Measurements from ENCODE around the gene AFP.

Gene AFP

DNA sequence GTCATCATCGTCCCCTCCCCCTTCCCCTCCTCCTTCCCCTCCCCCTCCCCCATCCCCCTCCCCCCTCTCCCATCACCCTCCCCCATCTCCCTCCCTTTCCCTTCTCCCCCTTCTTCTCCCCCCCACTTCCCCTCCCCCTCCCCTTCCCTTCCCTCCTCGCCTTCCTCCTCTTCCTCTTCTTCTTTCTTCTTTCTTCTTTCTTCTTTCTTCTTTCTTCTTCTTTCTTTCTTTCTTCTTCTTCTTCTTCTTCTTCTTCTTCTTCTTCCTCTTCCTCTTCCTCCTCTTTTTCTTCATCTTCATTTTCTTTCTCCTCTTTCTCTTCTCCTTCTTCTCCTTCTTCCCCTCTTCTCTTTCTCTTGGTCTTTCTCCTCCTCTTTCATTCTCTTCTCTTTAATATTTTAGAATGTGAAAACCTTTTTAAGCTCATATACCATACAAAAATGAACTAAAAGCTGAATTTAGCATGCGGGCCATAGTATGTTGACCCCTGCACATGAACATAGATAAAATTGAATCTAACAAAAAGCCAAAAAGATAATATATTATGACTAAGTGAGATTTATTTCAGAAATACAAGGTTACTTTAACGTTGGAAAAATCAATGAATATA is 25.0 kb downstream of the AFP start:
- Histone ChIP-seq H3K79me2 (ENCODE audit: control insufficient read depth, insufficient read depth, low read length, unreplicated experiment) (no peaks in the 10 kb centered on the region), H3K36me3 (ENCODE audit: insufficient read depth, low read length) (no peaks in the 10 kb centered on the region), H2AFZ (ENCODE audit: low read length, unreplicated experiment) (no peak overlapping the region), H3K27me3 (ENCODE audit: insufficient read depth, low read length) (no peaks in the 10 kb centered on the region), H3K4me1 (ENCODE audit: control insufficient read depth, insufficient read depth, low read length, unreplicated experiment) (no peaks in the 10 kb centered on the region), H3K27ac (ENCODE audit: low read depth, low read length) (no peak overlapping the region), H3K4me3 (ENCODE audit: low read depth, low read length) (no peak overlapping the region)

DNA sequence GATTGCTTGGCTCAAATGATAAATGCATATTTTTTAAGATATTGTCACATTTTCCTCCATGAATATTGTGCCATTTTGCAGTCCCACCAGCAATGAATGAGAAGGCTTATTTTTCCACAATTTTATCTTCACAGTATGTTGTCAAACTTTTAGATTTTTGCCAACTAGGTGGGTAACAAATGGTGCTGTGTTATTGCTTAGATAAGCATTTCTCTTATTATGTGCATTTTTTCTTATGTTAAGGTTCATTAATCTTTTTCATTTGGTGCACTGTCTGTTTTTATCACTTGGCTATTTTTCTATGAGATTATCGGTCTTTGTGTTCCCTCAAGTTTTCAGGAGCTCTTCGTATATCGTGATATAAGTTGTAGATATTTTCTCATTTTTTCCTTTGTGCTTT is 32.1 kb downstream of the AFP start:
- Histone ChIP-seq H3K27ac (ENCODE audit: low read depth, low read length) (no peak overlapping the region), H3K4me3 (ENCODE audit: low read depth, low read length) (no peak overlapping the region), H3K4me1 (ENCODE audit: control insufficient read depth, insufficient read depth, low read length, unreplicated experiment) (no peaks in the 10 kb centered on the region), H3K36me3 (ENCODE audit: insufficient read depth, low read length) (no peaks in the 10 kb centered on the region), H3K79me2 (ENCODE audit: control insufficient read depth, insufficient read depth, low read length, unreplicated experiment) (no peaks in the 10 kb centered on the region), H3K27me3 (ENCODE audit: insufficient read depth, low read length) (peaks cover 19% of the 10 kb centered on the region; the same call in 1 of the 2 replicates), H2AFZ (ENCODE audit: low read length, unreplicated experiment) (no peak overlapping the region)

DNA sequence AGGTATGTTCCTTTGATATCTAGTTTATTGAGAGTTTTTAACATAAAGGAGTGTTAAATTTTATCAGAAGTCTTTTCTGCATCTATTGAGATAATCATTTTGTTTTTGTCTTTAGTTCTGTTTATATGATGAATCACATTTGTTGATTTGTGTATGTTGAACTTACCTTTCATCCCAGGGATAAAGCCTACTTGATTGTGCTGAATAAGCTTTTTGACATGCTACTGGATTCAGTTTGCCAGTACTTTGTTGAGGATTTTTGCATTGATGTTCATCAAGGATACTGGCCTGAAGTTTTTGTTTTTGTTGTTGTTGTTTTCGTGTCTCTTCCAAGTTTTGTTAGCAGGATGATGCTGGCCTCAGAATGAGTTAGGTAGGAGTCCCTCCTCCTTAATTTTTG is 34.7 kb downstream of the AFP start:
- H3K27ac ChIP-seq (ENCODE audit: low read depth, low read length) = no peak overlapping the region
- H2AFZ ChIP-seq (ENCODE audit: low read length, unreplicated experiment) = no peak overlapping the region
- H3K4me3 ChIP-seq (ENCODE audit: low read depth, low read length) = no peak overlapping the region
- H3K4me1 ChIP-seq (ENCODE audit: control insufficient read depth, insufficient read depth, low read length, unreplicated experiment) = no peaks in the 10 kb centered on the region
- no peaks in the 10 kb centered on the region for H3K79me2 ChIP-seq (ENCODE audit: control insufficient read depth, insufficient read depth, low read length, unreplicated experiment)
- H3K36me3 ChIP-seq (ENCODE audit: insufficient read depth, low read length) = no peaks in the 10 kb centered on the region
- peaks cover 27% of the 10 kb centered on the region; the same call in 1 of the 2 replicates for H3K27me3 ChIP-seq (ENCODE audit: insufficient read depth, low read length)

DNA sequence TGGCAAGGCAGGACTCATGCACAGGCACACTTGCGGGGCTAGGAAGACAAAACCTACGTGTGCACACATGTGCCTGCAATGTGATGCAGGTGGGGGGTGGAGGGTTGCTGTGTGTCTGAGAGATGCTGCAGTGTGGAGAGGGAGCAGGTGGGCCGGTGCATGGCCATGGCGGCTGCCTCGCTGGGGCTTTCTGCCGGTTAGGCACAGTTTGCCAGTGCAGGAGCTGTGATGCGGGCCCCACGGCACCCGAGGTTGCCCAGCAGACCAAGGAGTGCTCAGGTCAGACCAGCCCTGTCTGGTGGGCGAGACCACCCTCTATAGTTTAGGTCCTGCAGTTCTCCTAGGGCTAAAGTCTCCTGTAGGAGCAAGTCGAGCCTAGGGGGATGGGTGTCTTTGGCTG is 41.2 kb downstream of the AFP start:
- H3K27ac ChIP-seq (ENCODE audit: low read depth, low read length) = no peak overlapping the region
- H3K4me1 ChIP-seq (ENCODE audit: control insufficient read depth, insufficient read depth, low read length, unreplicated experiment) = no peaks in the 10 kb centered on the region
- H3K27me3 ChIP-seq (ENCODE audit: insufficient read depth, low read length) = peaks cover 12% of the 10 kb centered on the region; the same call in 1 of the 2 replicates
- no peaks in the 10 kb centered on the region for H3K79me2 ChIP-seq (ENCODE audit: control insufficient read depth, insufficient read depth, low read length, unreplicated experiment)
- no peaks in the 10 kb centered on the region for H3K36me3 ChIP-seq (ENCODE audit: insufficient read depth, low read length)
- no peak overlapping the region for H3K4me3 ChIP-seq (ENCODE audit: low read depth, low read length)
- H2AFZ ChIP-seq (ENCODE audit: low read length, unreplicated experiment) = no peak overlapping the region

DNA sequence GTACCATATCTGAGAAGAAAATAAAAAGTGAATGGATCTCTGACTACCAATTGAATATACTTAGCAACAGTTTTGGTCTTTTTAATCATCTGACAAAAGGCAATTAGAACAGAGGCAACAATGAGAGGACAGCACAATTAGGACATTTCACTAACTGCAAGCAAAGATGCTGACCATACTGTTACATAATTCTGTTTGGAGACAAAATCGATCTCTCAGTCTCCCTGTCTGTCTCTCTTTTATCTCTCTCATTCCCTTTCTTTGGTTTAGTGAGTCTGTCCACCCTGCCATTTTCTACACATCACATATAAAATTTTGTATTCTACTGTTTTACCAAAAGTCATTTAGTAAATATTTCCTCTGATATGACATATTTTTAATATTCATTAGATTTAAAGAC is 43.3 kb downstream of the AFP start:
- Histone ChIP-seq H3K27ac (ENCODE audit: low read depth, low read length) (no peak overlapping the region), H3K4me1 (ENCODE audit: control insufficient read depth, insufficient read depth, low read length, unreplicated experiment) (no peaks in the 10 kb centered on the region), H2AFZ (ENCODE audit: low read length, unreplicated experiment) (no peak overlapping the region)

DNA sequence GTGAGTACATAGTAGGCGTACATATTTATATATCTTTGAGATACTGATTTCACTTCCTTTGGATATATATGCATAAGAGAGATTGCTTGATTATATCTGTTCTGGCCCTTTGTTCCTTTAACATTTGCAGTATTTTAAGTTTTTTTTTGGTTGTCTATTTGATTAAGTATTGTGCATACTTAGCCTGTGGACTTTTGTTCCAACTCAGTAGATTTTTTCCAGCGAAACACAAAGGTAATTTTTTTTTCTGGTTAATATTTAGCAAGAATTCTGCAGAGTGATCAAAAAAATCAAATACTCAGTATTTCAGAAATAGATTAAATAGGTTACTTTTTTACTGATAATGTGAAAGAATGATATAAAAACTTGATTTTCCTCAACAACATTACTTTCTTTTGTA is 45.3 kb downstream of the AFP start, which contains the start of gene AFM:
Gene AFM, plus strand, starts transcription at position 388 of the 400 bp plus-strand sequence. CDS start 31 bp downstream, outside the sequence.
- no peak within 1 kb of the TSS for H2AFZ ChIP-seq (ENCODE audit: low read length, unreplicated experiment)
- no peaks in the 10 kb centered on the region for H3K36me3 ChIP-seq (ENCODE audit: insufficient read depth, low read length)
- no peak within 1 kb of the TSS for H3K4me3 ChIP-seq (ENCODE audit: low read depth, low read length)
- H3K27me3 ChIP-seq (ENCODE audit: insufficient read depth, low read length) = no peaks in the 10 kb centered on the region
- H3K4me1 ChIP-seq (ENCODE audit: control insufficient read depth, insufficient read depth, low read length, unreplicated experiment) = no peaks in the 10 kb centered on the region
- no peaks in the 10 kb centered on the region for H3K79me2 ChIP-seq (ENCODE audit: control insufficient read depth, insufficient read depth, low read length, unreplicated experiment)
- no peak within 1 kb of the TSS for H3K27ac ChIP-seq (ENCODE audit: low read depth, low read length)

More for the DNA sequence above, 43.3 kb downstream of the AFP start:
- no peaks in the 10 kb centered on the region for H3K79me2 ChIP-seq (ENCODE audit: control insufficient read depth, insufficient read depth, low read length, unreplicated experiment)
- H3K36me3 ChIP-seq (ENCODE audit: insufficient read depth, low read length) = no peaks in the 10 kb centered on the region
- H3K4me3 ChIP-seq (ENCODE audit: low read depth, low read length) = no peak overlapping the region
- no peaks in the 10 kb centered on the region for H3K27me3 ChIP-seq (ENCODE audit: insufficient read depth, low read length)

DNA sequence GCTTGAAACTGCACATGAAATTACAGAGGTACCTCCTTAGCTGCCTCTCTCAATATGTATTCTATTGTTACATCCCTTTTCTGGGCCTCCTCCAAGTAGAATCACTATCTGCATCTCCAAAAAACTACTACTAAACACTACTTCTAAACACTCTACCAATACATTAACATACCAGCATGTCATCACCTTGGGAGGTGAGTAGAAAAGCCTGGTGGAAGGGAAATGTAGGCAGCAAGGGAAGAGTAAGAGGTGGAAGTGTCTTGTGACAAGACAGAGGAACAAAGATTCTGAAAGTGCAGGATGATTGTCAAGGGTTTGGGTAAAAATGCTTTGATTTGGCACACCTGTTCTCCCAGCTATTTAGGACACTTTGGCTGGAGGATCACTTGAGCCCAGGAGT is 49.1 kb downstream of the AFP start:
- H3K27me3 ChIP-seq (ENCODE audit: insufficient read depth, low read length) = no peaks in the 10 kb centered on the region
- H3K4me1 ChIP-seq (ENCODE audit: control insufficient read depth, insufficient read depth, low read length, unreplicated experiment) = no peaks in the 10 kb centered on the region
- H3K79me2 ChIP-seq (ENCODE audit: control insufficient read depth, insufficient read depth, low read length, unreplicated experiment) = no peaks in the 10 kb centered on the region
- no peaks in the 10 kb centered on the region for H3K36me3 ChIP-seq (ENCODE audit: insufficient read depth, low read length)
- H2AFZ ChIP-seq (ENCODE audit: low read length, unreplicated experiment) = no peak overlapping the region
- no peak overlapping the region for H3K27ac ChIP-seq (ENCODE audit: low read depth, low read length)
- no peak overlapping the region for H3K4me3 ChIP-seq (ENCODE audit: low read depth, low read length)

DNA sequence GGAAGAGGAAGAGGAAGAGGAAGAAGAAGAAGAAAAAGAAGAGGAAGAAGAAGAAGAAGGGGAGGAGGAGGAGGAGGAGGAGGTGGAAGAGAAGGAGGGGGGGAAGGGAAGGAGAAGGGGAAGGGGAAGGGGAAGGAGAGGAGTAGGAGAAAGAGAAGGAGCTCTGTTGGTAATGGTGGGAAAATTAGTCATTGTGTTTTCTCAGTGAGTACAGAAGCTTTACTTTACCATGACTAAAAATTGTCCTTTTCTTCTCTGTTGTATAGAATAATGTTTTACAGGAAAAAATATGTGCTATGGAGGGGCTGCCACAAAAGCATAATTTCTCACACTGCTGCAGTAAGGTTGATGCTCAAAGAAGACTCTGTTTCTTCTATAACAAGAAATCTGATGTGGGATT is 49.6 kb downstream of the AFP start:
- Histone ChIP-seq H3K4me1 (ENCODE audit: control insufficient read depth, insufficient read depth, low read length, unreplicated experiment) (no peaks in the 10 kb centered on the region), H3K79me2 (ENCODE audit: control insufficient read depth, insufficient read depth, low read length, unreplicated experiment) (no peaks in the 10 kb centered on the region), H3K36me3 (ENCODE audit: insufficient read depth, low read length) (no peaks in the 10 kb centered on the region), H2AFZ (ENCODE audit: low read length, unreplicated experiment) (no peak overlapping the region), H3K27ac (ENCODE audit: low read depth, low read length) (no peak overlapping the region), H3K4me3 (ENCODE audit: low read depth, low read length) (no peak overlapping the region), H3K27me3 (ENCODE audit: insufficient read depth, low read length) (no peaks in the 10 kb centered on the region)

DNA sequence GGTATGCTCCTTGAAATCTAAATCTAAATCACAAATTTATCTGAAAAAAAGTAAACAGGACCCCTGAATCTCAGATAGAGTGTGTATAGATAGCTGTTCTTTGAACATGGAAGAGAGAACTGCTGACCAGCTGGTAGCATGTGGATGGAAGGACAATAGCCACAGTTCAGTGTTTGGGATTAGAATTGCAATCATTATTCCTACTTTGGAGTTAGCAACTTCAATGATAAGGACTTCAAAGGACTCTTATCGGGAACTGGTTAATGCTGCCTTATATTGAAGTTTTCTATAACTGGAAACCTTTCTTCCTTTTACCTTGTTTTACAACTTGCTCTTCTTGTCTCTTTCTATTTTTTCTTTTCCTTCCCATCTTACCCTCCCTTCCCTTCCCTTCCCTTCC is 50.5 kb downstream of the AFP start:
- Histone ChIP-seq H3K27ac (ENCODE audit: low read depth, low read length) (no peak overlapping the region), H3K27me3 (ENCODE audit: insufficient read depth, low read length) (no peaks in the 10 kb centered on the region), H3K79me2 (ENCODE audit: control insufficient read depth, insufficient read depth, low read length, unreplicated experiment) (no peaks in the 10 kb centered on the region), H3K4me3 (ENCODE audit: low read depth, low read length) (no peak overlapping the region), H3K36me3 (ENCODE audit: insufficient read depth, low read length) (no peaks in the 10 kb centered on the region), H3K4me1 (ENCODE audit: control insufficient read depth, insufficient read depth, low read length, unreplicated experiment) (no peaks in the 10 kb centered on the region), H2AFZ (ENCODE audit: low read length, unreplicated experiment) (no peak overlapping the region)

DNA sequence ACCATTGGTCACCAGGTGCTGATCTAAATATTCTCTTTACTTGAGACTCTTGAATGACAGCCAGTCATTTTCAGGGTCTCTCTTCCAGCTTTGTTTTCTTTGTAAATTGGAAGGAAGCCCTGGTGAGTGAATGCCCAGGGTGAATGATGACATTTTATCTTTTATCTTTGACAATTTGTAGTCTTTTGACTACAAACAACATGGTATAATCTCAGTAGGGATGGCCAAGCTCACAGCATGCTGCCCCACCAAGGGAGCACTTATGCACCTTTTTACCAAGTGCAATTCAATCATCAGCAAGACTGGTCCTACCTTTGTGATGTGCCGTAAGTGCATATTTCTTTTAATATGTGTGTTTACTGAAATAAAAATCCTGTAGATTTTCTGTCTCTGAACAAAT is 51.2 kb downstream of the AFP start:
- no peaks in the 10 kb centered on the region for H3K27me3 ChIP-seq (ENCODE audit: insufficient read depth, low read length)
- no peaks in the 10 kb centered on the region for H3K79me2 ChIP-seq (ENCODE audit: control insufficient read depth, insufficient read depth, low read length, unreplicated experiment)
- H3K27ac ChIP-seq (ENCODE audit: low read depth, low read length) = no peak overlapping the region
- H3K36me3 ChIP-seq (ENCODE audit: insufficient read depth, low read length) = no peaks in the 10 kb centered on the region
- H3K4me3 ChIP-seq (ENCODE audit: low read depth, low read length) = no peak overlapping the region
- no peaks in the 10 kb centered on the region for H3K4me1 ChIP-seq (ENCODE audit: control insufficient read depth, insufficient read depth, low read length, unreplicated experiment)
- no peak overlapping the region for H2AFZ ChIP-seq (ENCODE audit: low read length, unreplicated experiment)

DNA sequence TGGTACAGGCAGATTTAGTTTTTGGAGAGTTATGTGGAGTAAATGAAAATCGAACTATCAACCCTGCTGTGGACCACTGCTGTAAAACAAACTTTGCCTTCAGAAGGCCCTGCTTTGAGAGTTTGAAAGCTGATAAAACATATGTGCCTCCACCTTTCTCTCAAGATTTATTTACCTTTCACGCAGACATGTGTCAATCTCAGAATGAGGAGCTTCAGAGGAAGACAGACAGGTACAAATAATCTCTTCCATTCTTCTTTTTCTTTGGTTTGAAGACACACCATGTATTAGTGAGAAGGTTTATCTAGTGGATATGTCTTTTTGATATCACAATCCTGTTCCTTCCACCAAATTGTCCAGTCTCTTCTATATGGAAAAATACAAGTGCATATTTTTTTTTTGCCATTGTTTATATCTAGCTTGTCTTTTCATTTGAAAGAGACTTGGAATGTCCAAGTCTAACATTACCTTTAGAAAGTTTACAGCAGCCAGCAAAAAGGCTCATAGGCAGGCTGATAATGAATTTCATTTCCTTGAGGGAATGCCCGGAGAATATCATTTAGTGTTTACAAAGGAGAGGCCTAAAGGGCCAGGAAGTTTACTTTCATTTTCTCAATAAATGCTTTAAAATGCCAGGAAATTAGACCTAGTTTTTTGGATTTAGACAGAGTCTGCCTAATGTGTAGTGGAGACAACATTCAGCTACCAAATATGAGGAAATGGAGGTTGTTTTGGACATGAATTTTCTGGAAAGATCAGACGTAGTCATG is 64.2 kb downstream of the AFP start:
- Histone ChIP-seq H3K4me3 (ENCODE audit: low read depth, low read length) (peak overlapping the region; percentile 70), H3K36me3 (ENCODE audit: insufficient read depth, low read length) (no peaks in the 10 kb centered on the region), H3K4me1 (ENCODE audit: control insufficient read depth, insufficient read depth, low read length, unreplicated experiment) (peaks cover 5% of the 10 kb centered on the region), H3K79me2 (ENCODE audit: control insufficient read depth, insufficient read depth, low read length, unreplicated experiment) (no peaks in the 10 kb centered on the region), H3K27ac (ENCODE audit: low read depth, low read length) (peak overlapping the region; percentile 23; the same call in 1 of the 2 replicates), H3K27me3 (ENCODE audit: insufficient read depth, low read length) (no peaks in the 10 kb centered on the region), H2AFZ (ENCODE audit: low read length, unreplicated experiment) (peak overlapping the region; percentile 97)

Measured in ACC112 (cell line).